Measurements from ENCODE around the gene CCL14. TPM values are rescaled to one million over a fixed set of nuclear protein-coding genes. Genes with fewer than 3 reads are reported as not detected.

The CCL14 gene
- total RNA-seq, 6 experiments from 2014 or later: not detected

GRCh38 chr17:35988164-35988563 lies 1.6 kb upstream of the CCL14 start:
- no peak overlapping the region for H3K27ac Mint-ChIP-seq
- H3K4me3 Mint-ChIP-seq: no peak overlapping the region
- no peak for DNase-seq

GRCh38 chr17:35984140-35984539 lies 2.4 kb downstream of the CCL14 start:
- H3K27me3 Mint-ChIP-seq (ENCODE audit: insufficient read depth): peaks cover 11% of the 10 kb centered on the region
- TF ChIP-seq CTCF (IDR thresholded peaks at IDR 0.05): no peak
- no peak overlapping the region for H3K4me3 Mint-ChIP-seq
- H3K4me1 Mint-ChIP-seq (ENCODE audit: low read depth): no peaks in the 10 kb centered on the region
- H3K9me3 Mint-ChIP-seq: no peaks in the 10 kb centered on the region
- no peak for DNase-seq
- H3K27ac Mint-ChIP-seq: no peak overlapping the region
- no peaks in the 10 kb centered on the region for H3K36me3 Mint-ChIP-seq (ENCODE audit: low read depth)

More at GRCh38 chr17:35988164-35988563, 1.6 kb upstream of the CCL14 start:
- TF ChIP-seq CTCF (IDR thresholded peaks at IDR 0.05): no peak
- Mint-ChIP-seq H3K36me3 (ENCODE audit: low read depth) (no peaks in the 10 kb centered on the region), H3K9me3 (no peaks in the 10 kb centered on the region), H3K27me3 (ENCODE audit: insufficient read depth) (peaks cover 6% of the 10 kb centered on the region), H3K4me1 (ENCODE audit: low read depth) (no peaks in the 10 kb centered on the region)

- DNase-seq: no peak
- Mint-ChIP-seq H3K27ac (no peak overlapping the region), H3K27me3 (ENCODE audit: insufficient read depth) (peaks cover 11% of the 10 kb centered on the region), H3K4me3 (no peak overlapping the region), H3K36me3 (ENCODE audit: low read depth) (no peaks in the 10 kb centered on the region), H3K4me1 (ENCODE audit: low read depth) (no peaks in the 10 kb centered on the region), H3K9me3 (no peaks in the 10 kb centered on the region)
- no peak for TF ChIP-seq CTCF (IDR thresholded peaks at IDR 0.05)
Observed at GRCh38 chr17:35982409-35983191, 3.9 kb downstream of the CCL14 start.

DNA sequence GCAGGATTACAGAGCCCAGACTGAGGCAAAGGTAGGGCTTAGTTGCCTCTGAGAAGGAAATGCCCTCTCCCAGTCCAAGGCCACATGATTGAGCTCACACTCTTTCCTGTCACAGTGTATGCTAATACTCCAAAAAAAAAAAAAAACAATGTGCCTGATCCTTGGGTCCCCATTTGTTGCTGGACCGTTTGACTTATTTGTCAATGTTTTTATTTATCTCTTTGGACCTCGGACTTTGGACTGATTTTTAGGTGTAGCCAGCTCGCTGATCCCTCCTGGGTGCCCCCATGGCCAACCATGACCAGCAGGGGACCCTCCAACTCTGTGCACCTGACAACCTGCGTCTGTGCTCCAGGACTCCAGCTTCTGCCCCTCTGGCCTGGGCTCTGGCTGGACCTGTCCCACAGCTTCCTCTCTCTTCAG lies 4.6 kb downstream of the CCL14 start:
- no peaks in the 10 kb centered on the region for H3K9me3 Mint-ChIP-seq
- no peaks in the 10 kb centered on the region for H3K36me3 Mint-ChIP-seq (ENCODE audit: low read depth)
- no peak overlapping the region for H3K27ac Mint-ChIP-seq
- TF ChIP-seq CTCF (IDR thresholded peaks at IDR 0.05): no peak
- DNase-seq: no peak
- H3K4me1 Mint-ChIP-seq (ENCODE audit: low read depth): no peaks in the 10 kb centered on the region
- H3K27me3 Mint-ChIP-seq (ENCODE audit: insufficient read depth): peaks cover 11% of the 10 kb centered on the region
- no peak overlapping the region for H3K4me3 Mint-ChIP-seq

GRCh38 chr17:35981246-35981645 lies 5.3 kb downstream of the CCL14 start, which contains the start of gene CCL16:
TSS of gene CCL16 (minus strand) at chr17:35981497. CDS start at chr17:35981420, 77 bp downstream.
- no peak for TF ChIP-seq CTCF (IDR thresholded peaks at IDR 0.05)
- H3K27me3 Mint-ChIP-seq (ENCODE audit: insufficient read depth): peaks cover 11% of the 10 kb centered on the region
- no peaks in the 10 kb centered on the region for H3K4me1 Mint-ChIP-seq (ENCODE audit: low read depth)
- no peak for DNase-seq
- H3K27ac Mint-ChIP-seq: no peak within 1 kb of the TSS
- no peak within 1 kb of the TSS for H3K4me3 Mint-ChIP-seq
- no peaks in the 10 kb centered on the region for H3K9me3 Mint-ChIP-seq
- H3K36me3 Mint-ChIP-seq (ENCODE audit: low read depth): no peaks in the 10 kb centered on the region

Data from HFFc6 (cell line).